Glutamatergic neuron (in vitro differentiated cells): Measurements from ENCODE around the gene SOX5. TPM values are rescaled to one million over a fixed set of nuclear protein-coding genes. Genes with fewer than 3 reads are reported as not detected.

Experiments used
- DNase-seq: peaks from one replicate; pipeline ENCODE4 v3.0.0; 2022
- H3K27ac Mint-ChIP-seq: one replicate; pipeline ENCODE4 v1.8.0; 2020; ENCODE audit warnings: mild to moderate bottlenecking, mixed read lengths, inconsistent platforms; ENCODE audit not compliant: unreplicated experiment
- H3K27me3 Mint-ChIP-seq: one replicate; pipeline ENCODE4 v1.8.0; 2020; ENCODE audit warnings: mild to moderate bottlenecking, moderate library complexity, mixed read lengths, inconsistent platforms; ENCODE audit not compliant: unreplicated experiment
- H3K36me3 Mint-ChIP-seq: one replicate; pipeline ENCODE4 v1.8.0; 2020; ENCODE audit warnings: mild to moderate bottlenecking, mixed read lengths, inconsistent platforms; ENCODE audit not compliant: unreplicated experiment
- H3K4me1 Mint-ChIP-seq: one replicate; pipeline ENCODE4 v1.8.0; 2020; ENCODE audit warnings: mild to moderate bottlenecking, low read depth, mixed read lengths, inconsistent platforms; ENCODE audit not compliant: unreplicated experiment
- H3K4me3 Mint-ChIP-seq: one replicate; pipeline ENCODE4 v1.8.0; 2020; ENCODE audit warnings: mild to moderate bottlenecking, mixed read lengths, inconsistent platforms; ENCODE audit not compliant: unreplicated experiment
- H3K9me3 Mint-ChIP-seq: one replicate; pipeline ENCODE4 v1.8.0; 2020; ENCODE audit warnings: mild to moderate bottlenecking, moderate library complexity, mixed read lengths, inconsistent platforms; ENCODE audit not compliant: unreplicated experiment
- total RNA-seq: library from RNA; stranded (reverse); fragmentation: NEBNext Ultra II Directional; extraction: Animal tissue kit (Norgen Biotek cat#: 25700); gene quantifications from one replicate; pipeline ENCODE4 v1.2.1, GENCODE V29; 2021; ENCODE audit not compliant: unreplicated experiment
- TF ChIP-seq, protein P1 (sequence below): fragments of 200-600 bp; sonication (generic); IDR thresholded peaks from one replicate; pipeline ENCODE4 v1.5.0; 2021; ENCODE audit not compliant: partially characterized antibody, unreplicated experiment

SOX5 gene
- total RNA-seq, 1 donor from 2014 or later = 118 TPM

DNA sequence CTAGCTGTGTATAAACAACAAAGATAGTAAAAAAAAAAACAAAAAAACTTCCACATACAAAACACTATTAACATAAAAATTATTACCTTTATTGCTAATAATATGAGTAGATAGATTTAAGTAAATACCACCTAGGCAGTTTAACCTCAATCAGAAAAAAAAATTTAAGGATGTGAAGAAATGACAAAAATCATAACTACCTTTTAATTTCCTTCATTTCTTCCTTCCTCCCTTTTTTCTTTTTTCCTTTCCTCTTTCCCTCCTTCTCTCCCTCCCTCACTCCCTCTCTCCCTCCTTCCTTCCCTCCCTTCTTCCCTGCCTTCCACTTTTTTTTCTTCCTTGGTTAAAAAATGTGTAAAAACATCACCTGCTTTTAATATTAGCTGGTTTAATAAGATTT, 81.7 kb downstream of the SOX5 start:
- no peaks in the 10 kb centered on the region for H3K9me3 Mint-ChIP-seq
- H3K4me1 Mint-ChIP-seq = peaks cover 2% of the 10 kb centered on the region
- DNase-seq = no peak
- peaks cover 8% of the 10 kb centered on the region for H3K36me3 Mint-ChIP-seq
- no peak overlapping the region for H3K4me3 Mint-ChIP-seq
- TF ChIP-seq, protein P1, sequence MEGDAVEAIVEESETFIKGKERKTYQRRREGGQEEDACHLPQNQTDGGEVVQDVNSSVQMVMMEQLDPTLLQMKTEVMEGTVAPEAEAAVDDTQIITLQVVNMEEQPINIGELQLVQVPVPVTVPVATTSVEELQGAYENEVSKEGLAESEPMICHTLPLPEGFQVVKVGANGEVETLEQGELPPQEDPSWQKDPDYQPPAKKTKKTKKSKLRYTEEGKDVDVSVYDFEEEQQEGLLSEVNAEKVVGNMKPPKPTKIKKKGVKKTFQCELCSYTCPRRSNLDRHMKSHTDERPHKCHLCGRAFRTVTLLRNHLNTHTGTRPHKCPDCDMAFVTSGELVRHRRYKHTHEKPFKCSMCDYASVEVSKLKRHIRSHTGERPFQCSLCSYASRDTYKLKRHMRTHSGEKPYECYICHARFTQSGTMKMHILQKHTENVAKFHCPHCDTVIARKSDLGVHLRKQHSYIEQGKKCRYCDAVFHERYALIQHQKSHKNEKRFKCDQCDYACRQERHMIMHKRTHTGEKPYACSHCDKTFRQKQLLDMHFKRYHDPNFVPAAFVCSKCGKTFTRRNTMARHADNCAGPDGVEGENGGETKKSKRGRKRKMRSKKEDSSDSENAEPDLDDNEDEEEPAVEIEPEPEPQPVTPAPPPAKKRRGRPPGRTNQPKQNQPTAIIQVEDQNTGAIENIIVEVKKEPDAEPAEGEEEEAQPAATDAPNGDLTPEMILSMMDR = no peak
- H3K27me3 Mint-ChIP-seq = no peaks in the 10 kb centered on the region
- H3K27ac Mint-ChIP-seq = no peak overlapping the region

DNA sequence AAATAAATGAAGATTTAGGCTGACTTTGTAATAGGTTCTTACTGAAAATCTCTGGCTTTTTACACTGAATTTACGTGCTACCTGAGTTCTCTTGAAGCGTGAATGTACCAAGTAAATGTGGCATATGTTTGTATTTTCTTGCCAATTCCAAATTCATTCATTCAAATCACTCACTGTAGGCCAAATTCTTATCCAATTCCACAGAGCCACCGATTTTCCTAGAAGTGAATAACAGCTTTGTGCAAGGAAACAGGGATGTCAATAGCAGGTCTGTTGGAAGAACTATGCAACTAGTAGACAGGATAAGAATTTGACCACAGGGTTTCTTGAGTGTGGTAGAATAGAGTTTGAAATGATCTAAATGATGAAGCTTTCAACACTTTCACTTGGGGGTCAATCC, 86.8 kb downstream of the SOX5 start:
- no peaks in the 10 kb centered on the region for H3K4me1 Mint-ChIP-seq
- no peak overlapping the region for H3K4me3 Mint-ChIP-seq
- H3K9me3 Mint-ChIP-seq = peaks cover 7% of the 10 kb centered on the region
- H3K36me3 Mint-ChIP-seq = peaks cover 20% of the 10 kb centered on the region
- DNase-seq = no peak
- peaks cover 2% of the 10 kb centered on the region for H3K27me3 Mint-ChIP-seq
- TF ChIP-seq, protein P1 = no peak
- H3K27ac Mint-ChIP-seq = no peak overlapping the region

DNA sequence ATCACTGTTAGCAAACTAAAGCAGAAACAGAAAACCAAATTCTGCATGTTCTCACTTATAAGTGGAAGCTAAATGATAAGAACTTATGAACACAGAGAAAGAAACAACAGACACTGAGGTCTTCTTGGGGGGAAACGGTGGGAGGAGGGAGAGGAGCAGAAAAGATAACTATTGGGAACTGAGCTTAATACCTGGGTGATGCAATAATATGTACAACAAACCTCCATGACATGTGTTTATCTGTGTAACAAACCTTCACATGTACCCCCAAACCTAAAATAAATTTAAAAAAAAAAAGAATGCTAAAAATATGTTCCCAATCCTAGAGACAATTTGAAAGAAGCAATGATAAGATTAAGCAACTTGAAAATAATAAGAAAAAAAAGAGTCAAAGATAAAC, 89.5 kb downstream of the SOX5 start:
- Mint-ChIP-seq H3K9me3 (peaks cover 7% of the 10 kb centered on the region), H3K27ac (no peak overlapping the region), H3K4me1 (peaks cover 2% of the 10 kb centered on the region), H3K4me3 (no peak overlapping the region), H3K36me3 (peaks cover 17% of the 10 kb centered on the region), H3K27me3 (peaks cover 2% of the 10 kb centered on the region)
- TF ChIP-seq, protein P1 = no peak
- no peak for DNase-seq

DNA sequence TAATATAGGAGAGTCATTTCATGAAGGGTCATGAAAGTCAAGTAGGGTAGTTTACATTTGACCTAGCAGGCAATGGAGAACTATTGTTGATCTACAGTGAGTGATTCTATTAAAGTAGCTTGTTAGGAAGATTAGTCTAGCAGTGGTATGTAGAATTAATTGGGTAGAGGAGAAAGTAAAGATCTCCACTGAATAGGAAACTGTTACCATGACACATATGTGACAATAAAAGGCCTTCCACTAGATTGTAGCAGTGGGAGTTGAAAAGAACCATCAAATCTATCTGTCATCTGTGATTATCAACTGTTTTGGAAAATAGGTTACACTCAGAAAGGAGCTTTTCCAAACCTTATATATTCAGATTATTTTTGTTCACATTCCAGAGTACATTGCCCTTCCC, 92.3 kb downstream of the SOX5 start:
- no peak overlapping the region for H3K4me3 Mint-ChIP-seq
- peaks cover 2% of the 10 kb centered on the region for H3K27me3 Mint-ChIP-seq
- H3K9me3 Mint-ChIP-seq = peaks cover 7% of the 10 kb centered on the region

DNA sequence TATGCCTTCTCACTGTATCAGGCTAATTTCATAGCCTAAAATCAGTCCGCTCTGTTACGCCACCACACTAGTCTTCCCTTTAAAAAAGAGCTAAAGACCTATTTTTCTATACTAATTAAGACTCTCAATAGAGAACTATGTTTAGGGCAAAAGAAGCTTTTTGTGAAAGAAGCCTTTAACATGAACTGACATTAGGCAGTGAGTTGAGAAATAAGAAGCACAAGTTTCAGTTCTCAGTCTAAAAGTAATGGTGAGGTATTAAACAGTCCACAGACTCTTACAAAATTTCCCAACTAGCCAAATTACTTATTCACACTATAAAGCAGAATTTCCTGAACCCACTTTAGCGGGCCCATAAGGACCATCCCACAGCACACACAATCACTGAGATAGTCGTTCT, 93.7 kb downstream of the SOX5 start:
- Mint-ChIP-seq H3K36me3 (peaks cover 12% of the 10 kb centered on the region), H3K4me3 (no peak overlapping the region), H3K27ac (no peak overlapping the region), H3K27me3 (peaks cover 2% of the 10 kb centered on the region), H3K4me1 (peaks cover 10% of the 10 kb centered on the region), H3K9me3 (peaks cover 7% of the 10 kb centered on the region)
- no peak for DNase-seq
- TF ChIP-seq, protein P1 = no peak

More for the DNA sequence above, 92.3 kb downstream of the SOX5 start:
- no peak overlapping the region for H3K27ac Mint-ChIP-seq
- peaks cover 8% of the 10 kb centered on the region for H3K4me1 Mint-ChIP-seq
- no peak for DNase-seq
- H3K36me3 Mint-ChIP-seq = peaks cover 12% of the 10 kb centered on the region
- TF ChIP-seq, protein P1 = no peak
